SJCRH30 (cell line): Measurements from ENCODE around the gene ITGA1. TPM values are rescaled to one million over a fixed set of nuclear protein-coding genes. Genes with fewer than 3 reads are reported as not detected.

Source experiments
- DNase-seq, 2 experiments: peaks; one replicate each; pipeline ENCODE4 v3.0.0-alpha.2; 2015 to 2020
- H3K27ac ChIP-seq: fragments of 250-450 bp; sonication (Bioruptor Pico); 2 replicates; pipeline ENCODE4 v1.5.1; 2020; ENCODE audit warnings: mild to moderate bottlenecking, moderate library complexity
- H3K27me3 ChIP-seq: fragments of 250-450 bp; sonication (Bioruptor Pico); 2 replicates; pipeline ENCODE4 v1.5.1; 2020; ENCODE audit warnings: mild to moderate bottlenecking, moderate library complexity
- H3K36me3 ChIP-seq: fragments of 250-450 bp; sonication (Bioruptor Pico); 2 replicates; pipeline ENCODE4 v1.5.1; 2020; ENCODE audit warnings: mild to moderate bottlenecking, moderate library complexity
- H3K4me1 ChIP-seq: fragments of 250-450 bp; sonication (Bioruptor Pico); 2 replicates; pipeline ENCODE4 v1.5.1; 2020; ENCODE audit warnings: mild to moderate bottlenecking, moderate library complexity
- H3K4me3 ChIP-seq: fragments of 250-450 bp; sonication (Bioruptor Pico); 2 replicates; pipeline ENCODE4 v1.5.1; 2020; ENCODE audit warnings: mild to moderate bottlenecking, moderate library complexity
- H3K9me3 ChIP-seq: fragments of 250-450 bp; sonication (Bioruptor Pico); replicated peaks from 2 replicates; pipeline ENCODE4 v1.5.1; 2020; ENCODE audit warnings: mild to moderate bottlenecking, moderate library complexity
- total RNA-seq: library from RNA; depleted of rRNA; stranded (reverse); fragments of >200 nt; shearing (Covaris generic); gene quantifications from 2 replicates; pipeline ENCODE4 v1.2.3, GENCODE V29; 2014

ITGA1 gene
- total RNA-seq, 1 experiment from 2014 or later: 9.9 TPM

- Histone ChIP-seq H3K9me3 (no peaks in the 10 kb centered on the region), H3K27me3 (no peaks in the 10 kb centered on the region; the same call in 1 of the 2 replicates), H3K4me1 (no peaks in the 10 kb centered on the region; the same call in 1 of the 2 replicates), H3K36me3 (no peaks in the 10 kb centered on the region), H3K27ac (no peak overlapping the region), H3K4me3 (peak overlapping the region; percentile 63)
- peak; percentile 12 to 13 for DNase-seq
Measured at GRCh38 chr5:52989781-52990527, 202.2 kb downstream of the ITGA1 start.

GRCh38 chr5:52990528-52990925, 202.8 kb downstream of the ITGA1 start:
- H3K4me1 ChIP-seq: no peaks in the 10 kb centered on the region; the same call in 1 of the 2 replicates
- no peak for DNase-seq
- no peaks in the 10 kb centered on the region; the same call in 1 of the 2 replicates for H3K27me3 ChIP-seq
- no peak overlapping the region for H3K27ac ChIP-seq
- H3K9me3 ChIP-seq: no peaks in the 10 kb centered on the region
- no peaks in the 10 kb centered on the region for H3K36me3 ChIP-seq
- no peak overlapping the region for H3K4me3 ChIP-seq

- no peaks in the 10 kb centered on the region; the same call in 1 of the 2 replicates for H3K4me1 ChIP-seq
- no peaks in the 10 kb centered on the region for H3K36me3 ChIP-seq
- H3K4me3 ChIP-seq: no peak overlapping the region
Measured at GRCh38 chr5:52993367-52993766, 205.7 kb downstream of the ITGA1 start.

GRCh38 chr5:52994266-52994665, 206.6 kb downstream of the ITGA1 start:
- DNase-seq: no peak
- no peaks in the 10 kb centered on the region; the same call in 1 of the 2 replicates for H3K4me1 ChIP-seq
- H3K27me3 ChIP-seq: no peaks in the 10 kb centered on the region
- H3K36me3 ChIP-seq: no peaks in the 10 kb centered on the region
- no peaks in the 10 kb centered on the region for H3K9me3 ChIP-seq
- H3K4me3 ChIP-seq: no peak overlapping the region
- H3K27ac ChIP-seq: no peak overlapping the region

More at GRCh38 chr5:52993367-52993766, 205.7 kb downstream of the ITGA1 start:
- no peak overlapping the region for H3K27ac ChIP-seq
- DNase-seq: no peak
- no peaks in the 10 kb centered on the region for H3K27me3 ChIP-seq
- H3K9me3 ChIP-seq: no peaks in the 10 kb centered on the region

- Histone ChIP-seq H3K36me3 (no peaks in the 10 kb centered on the region), H3K4me1 (no peaks in the 10 kb centered on the region; the same call in 1 of the 2 replicates), H3K27ac (no peak overlapping the region), H3K27me3 (no peaks in the 10 kb centered on the region), H3K9me3 (no peaks in the 10 kb centered on the region), H3K4me3 (no peak overlapping the region)
- no peak for DNase-seq
Measured at GRCh38 chr5:52995095-52995494, 207.4 kb downstream of the ITGA1 start.

GRCh38 chr5:52995914-52996313, 208.2 kb downstream of the ITGA1 start:
- H3K27ac ChIP-seq: no peak overlapping the region
- H3K4me3 ChIP-seq: no peak overlapping the region
- no peaks in the 10 kb centered on the region for H3K9me3 ChIP-seq
- H3K4me1 ChIP-seq: no peaks in the 10 kb centered on the region
- no peak for DNase-seq
- H3K27me3 ChIP-seq: no peaks in the 10 kb centered on the region
- no peaks in the 10 kb centered on the region for H3K36me3 ChIP-seq

GRCh38 chr5:52996979-52997378, 209.3 kb downstream of the ITGA1 start:
- Histone ChIP-seq H3K9me3 (no peaks in the 10 kb centered on the region), H3K27me3 (no peaks in the 10 kb centered on the region), H3K36me3 (no peaks in the 10 kb centered on the region), H3K4me1 (no peaks in the 10 kb centered on the region), H3K4me3 (no peak overlapping the region), H3K27ac (no peak overlapping the region)
- no peak for DNase-seq

- Histone ChIP-seq H3K36me3 (no peaks in the 10 kb centered on the region), H3K4me1 (no peaks in the 10 kb centered on the region), H3K27me3 (no peaks in the 10 kb centered on the region), H3K4me3 (no peak overlapping the region), H3K9me3 (no peaks in the 10 kb centered on the region), H3K27ac (no peak overlapping the region)
- no peak for DNase-seq
Measured at GRCh38 chr5:52997424-52997823, 209.7 kb downstream of the ITGA1 start.

- no peak for DNase-seq
- H3K27me3 ChIP-seq: no peaks in the 10 kb centered on the region
- no peaks in the 10 kb centered on the region for H3K9me3 ChIP-seq
- H3K4me1 ChIP-seq: no peaks in the 10 kb centered on the region
- H3K4me3 ChIP-seq: no peak overlapping the region
- no peaks in the 10 kb centered on the region for H3K36me3 ChIP-seq
- no peak overlapping the region for H3K27ac ChIP-seq
Measured at GRCh38 chr5:52998552-52999313, 211.0 kb downstream of the ITGA1 start.

- H3K27me3 ChIP-seq: no peaks in the 10 kb centered on the region
- H3K4me1 ChIP-seq: no peaks in the 10 kb centered on the region
- H3K9me3 ChIP-seq: no peaks in the 10 kb centered on the region
- no peak overlapping the region for H3K27ac ChIP-seq
- no peak for DNase-seq
- H3K4me3 ChIP-seq: no peak overlapping the region
- no peaks in the 10 kb centered on the region for H3K36me3 ChIP-seq
Measured at GRCh38 chr5:52999344-52999949, 211.7 kb downstream of the ITGA1 start.

GRCh38 chr5:53001541-53001940, 213.8 kb downstream of the ITGA1 start:
- H3K4me3 ChIP-seq: no peak overlapping the region
- no peaks in the 10 kb centered on the region for H3K9me3 ChIP-seq
- DNase-seq: no peak
- no peak overlapping the region for H3K27ac ChIP-seq
- H3K4me1 ChIP-seq: no peaks in the 10 kb centered on the region
- H3K27me3 ChIP-seq: no peaks in the 10 kb centered on the region
- no peaks in the 10 kb centered on the region for H3K36me3 ChIP-seq

- Histone ChIP-seq H3K4me1 (no peaks in the 10 kb centered on the region), H3K4me3 (no peak overlapping the region), H3K36me3 (no peaks in the 10 kb centered on the region), H3K27ac (no peak overlapping the region), H3K27me3 (no peaks in the 10 kb centered on the region), H3K9me3 (no peaks in the 10 kb centered on the region)
- no peak for DNase-seq
Measured at GRCh38 chr5:53002491-53002890, 214.8 kb downstream of the ITGA1 start.

- no peak for DNase-seq
- Histone ChIP-seq H3K4me3 (no peak overlapping the region), H3K9me3 (no peaks in the 10 kb centered on the region), H3K27me3 (no peaks in the 10 kb centered on the region), H3K36me3 (no peaks in the 10 kb centered on the region), H3K4me1 (no peaks in the 10 kb centered on the region), H3K27ac (no peak overlapping the region)
Measured at GRCh38 chr5:53003144-53003543, 215.4 kb downstream of the ITGA1 start.

- Histone ChIP-seq H3K36me3 (no peaks in the 10 kb centered on the region), H3K9me3 (no peaks in the 10 kb centered on the region), H3K4me3 (no peak overlapping the region), H3K4me1 (no peaks in the 10 kb centered on the region), H3K27ac (no peak overlapping the region), H3K27me3 (no peaks in the 10 kb centered on the region)
- no peak for DNase-seq
Measured at GRCh38 chr5:53006911-53007890, 219.5 kb downstream of the ITGA1 start.
